ENCODE results near the gene LRRFIP1.

DNA sequence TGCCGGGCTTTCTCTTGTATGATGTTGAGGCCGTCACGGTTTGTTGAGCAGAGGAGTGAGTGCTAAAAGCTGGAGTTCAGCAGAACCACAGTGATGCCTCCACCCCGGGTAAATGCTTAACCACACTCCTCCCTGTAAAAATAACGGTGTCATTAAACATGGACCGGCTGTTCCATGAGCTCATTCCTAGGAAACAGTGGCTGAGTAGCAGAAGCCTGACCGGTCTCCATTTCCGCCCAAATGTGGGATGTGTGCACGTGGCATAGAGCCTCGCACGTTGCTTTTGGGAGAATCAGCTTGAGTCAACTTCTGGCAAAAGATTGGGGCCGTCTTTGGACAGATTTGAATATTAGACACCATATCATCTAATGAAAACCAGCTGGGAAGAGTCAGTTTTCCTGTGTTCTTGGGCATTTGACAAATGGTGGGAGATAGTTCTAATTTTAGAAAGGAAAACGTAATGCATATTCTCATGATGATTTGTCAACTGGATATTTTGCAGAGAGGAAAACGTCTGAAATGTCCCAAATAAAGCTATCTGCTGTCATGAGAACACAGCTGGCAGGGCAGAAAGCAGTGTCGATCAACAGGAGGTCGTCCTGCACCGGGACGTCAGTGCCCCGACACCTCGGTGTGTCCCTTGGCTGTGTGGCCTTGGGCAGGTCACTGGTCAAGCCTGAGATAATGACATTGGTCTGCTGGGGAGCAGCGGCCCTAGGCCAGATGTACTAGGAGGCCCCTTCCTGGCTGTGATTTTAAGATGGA lies 42.4 kb downstream of the LRRFIP1 start:
- peak in 1 of 2 experiments; percentile 45; a peak in 1 of 4 replicates for TF ChIP-seq POLR2A (IDR thresholded peaks at IDR 0.05; ENCODE audit: insufficient read depth in 1 of 2, low read depth in 2 of 2, low read length in 2 of 2)
- TF ChIP-seq HNRNPLL (IDR thresholded peaks at IDR 0.05; ENCODE audit: low read depth, low read length, poor library complexity, severe bottlenecking): no peak
- peak; percentile 37; the same call in 1 of the 2 replicates for TF ChIP-seq FOXO1 (CRISPR knock-in tag; IDR thresholded peaks at IDR 0.05)
- TF ChIP-seq, protein P1, sequence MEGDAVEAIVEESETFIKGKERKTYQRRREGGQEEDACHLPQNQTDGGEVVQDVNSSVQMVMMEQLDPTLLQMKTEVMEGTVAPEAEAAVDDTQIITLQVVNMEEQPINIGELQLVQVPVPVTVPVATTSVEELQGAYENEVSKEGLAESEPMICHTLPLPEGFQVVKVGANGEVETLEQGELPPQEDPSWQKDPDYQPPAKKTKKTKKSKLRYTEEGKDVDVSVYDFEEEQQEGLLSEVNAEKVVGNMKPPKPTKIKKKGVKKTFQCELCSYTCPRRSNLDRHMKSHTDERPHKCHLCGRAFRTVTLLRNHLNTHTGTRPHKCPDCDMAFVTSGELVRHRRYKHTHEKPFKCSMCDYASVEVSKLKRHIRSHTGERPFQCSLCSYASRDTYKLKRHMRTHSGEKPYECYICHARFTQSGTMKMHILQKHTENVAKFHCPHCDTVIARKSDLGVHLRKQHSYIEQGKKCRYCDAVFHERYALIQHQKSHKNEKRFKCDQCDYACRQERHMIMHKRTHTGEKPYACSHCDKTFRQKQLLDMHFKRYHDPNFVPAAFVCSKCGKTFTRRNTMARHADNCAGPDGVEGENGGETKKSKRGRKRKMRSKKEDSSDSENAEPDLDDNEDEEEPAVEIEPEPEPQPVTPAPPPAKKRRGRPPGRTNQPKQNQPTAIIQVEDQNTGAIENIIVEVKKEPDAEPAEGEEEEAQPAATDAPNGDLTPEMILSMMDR (CRISPR knock-in tag; IDR thresholded peaks at IDR 0.05): no peak
- TF ChIP-seq ATF1 (CRISPR knock-in tag; IDR thresholded peaks at IDR 0.05): peak; percentile 79

Measured in HepG2 (cell line).